Activated T-cell treated with anti-CD3 and anti-CD28 coated beads, Interleukin-2, amount 50 U/mL, for 4 hours (primary cell): ENCODE results near the gene ASB13. TPM values are rescaled to one million over a fixed set of nuclear protein-coding genes. Genes with fewer than 3 reads are reported as not detected.

Source experiments
- ATAC-seq, 2 donors: fragments of 200-7000 bp; cut with Tn5 transposase; one replicate each; pipeline ENCODE4 v1.10.0; 2021
- DNase-seq: peaks from one replicate; pipeline ENCODE4 v3.0.0-alpha.2; 2020
- H3K27me3 Mint-ChIP-seq: one replicate; pipeline ENCODE4 v1.8.0; 2021; ENCODE audit warnings: low read depth, mixed read lengths
- H3K36me3 Mint-ChIP-seq: one replicate; pipeline ENCODE4 v1.8.0; 2022; ENCODE audit warnings: mixed read lengths; ENCODE audit not compliant: insufficient read depth
- H3K4me1 Mint-ChIP-seq: one replicate; pipeline ENCODE4 v1.8.0; 2021; ENCODE audit warnings: low read depth, mixed read lengths
- H3K4me3 Mint-ChIP-seq: one replicate; pipeline ENCODE4 v1.8.0; 2021; ENCODE audit warnings: mild to moderate bottlenecking, moderate library complexity, mixed read lengths
- H3K9me3 Mint-ChIP-seq: one replicate; pipeline ENCODE4 v1.8.0; 2021; ENCODE audit warnings: mixed read lengths
- total RNA-seq, 3 donors: library from RNA; stranded (reverse); gene quantifications; one replicate each; pipeline ENCODE4 v1.2.1, GENCODE V29; 2021

Gene ASB13
- total RNA-seq, 3 donors from 2014 or later = 7.4 to 15.3 (median 8.0) TPM

DNA sequence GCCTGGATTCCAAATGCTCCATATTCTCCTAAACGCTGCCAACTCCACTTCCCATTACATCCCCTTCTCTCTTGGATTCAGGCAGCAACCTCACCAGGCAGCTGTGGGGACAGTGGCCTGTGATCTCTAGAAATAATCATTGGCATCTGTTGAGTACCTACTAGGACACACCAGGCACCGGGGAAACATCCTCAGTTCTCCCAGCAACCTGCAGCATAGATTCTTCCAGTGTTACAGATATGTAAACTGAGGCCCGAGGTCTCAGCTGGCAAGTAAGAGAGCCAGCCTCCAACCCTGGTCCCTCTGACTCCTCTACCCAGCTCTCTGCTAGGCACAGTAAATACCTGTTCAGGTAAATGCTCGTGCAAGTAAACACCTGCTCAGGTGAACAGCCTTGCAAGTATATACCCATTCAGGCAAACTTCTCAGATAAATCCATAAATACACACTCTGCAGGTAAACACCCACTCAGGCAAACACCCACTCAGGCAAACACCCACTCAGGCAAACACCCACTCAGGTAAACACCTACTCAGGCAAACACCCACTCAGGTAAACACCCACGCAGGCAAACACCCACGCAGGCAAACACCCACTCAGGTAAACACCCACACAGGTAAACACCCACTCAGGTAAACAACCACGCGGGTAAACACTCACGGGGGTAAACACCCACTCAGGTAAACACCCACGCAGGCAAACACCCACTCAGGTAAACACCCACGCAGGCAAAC, 18.7 kb downstream of the ASB13 start:
- DNase-seq (no peak), ATAC-seq (no peak)
- no peaks in the 10 kb centered on the region for H3K27me3 Mint-ChIP-seq

GRCh38 chr10:5645944-5646617, 20.3 kb downstream of the ASB13 start:
- Mint-ChIP-seq H3K4me1 (no peaks in the 10 kb centered on the region), H3K27me3 (no peaks in the 10 kb centered on the region), H3K9me3 (no peaks in the 10 kb centered on the region), H3K36me3 (peaks cover 25% of the 10 kb centered on the region), H3K4me3 (no peak overlapping the region)
- DNase-seq (no peak), ATAC-seq (no peak)

More for the DNA sequence above, 18.7 kb downstream of the ASB13 start:
- Mint-ChIP-seq H3K4me3 (no peak overlapping the region), H3K9me3 (no peaks in the 10 kb centered on the region), H3K36me3 (peaks cover 17% of the 10 kb centered on the region), H3K4me1 (no peaks in the 10 kb centered on the region)

DNA sequence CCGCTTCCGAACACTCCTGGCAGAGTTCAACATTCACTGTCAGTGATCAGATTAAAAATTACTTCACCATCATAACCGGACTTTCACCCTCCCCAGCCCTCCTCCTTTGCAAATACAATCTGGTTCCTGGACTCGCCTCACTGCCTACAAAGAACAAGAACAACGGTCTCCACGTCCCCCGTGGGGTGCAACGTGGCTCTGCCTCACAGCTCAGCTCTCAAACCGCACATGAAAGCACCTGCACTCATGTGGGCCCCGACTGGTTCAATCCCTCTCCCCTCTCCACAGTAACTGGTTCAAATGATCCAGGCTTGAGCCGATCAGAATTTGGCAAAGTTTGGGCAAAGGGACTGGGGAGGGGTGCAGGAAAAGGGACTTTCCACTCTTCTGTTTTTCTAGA, 21.0 kb downstream of the ASB13 start:
- Mint-ChIP-seq H3K4me1 (no peaks in the 10 kb centered on the region), H3K4me3 (no peak overlapping the region), H3K9me3 (no peaks in the 10 kb centered on the region), H3K27me3 (no peaks in the 10 kb centered on the region), H3K36me3 (peaks cover 28% of the 10 kb centered on the region)
- no peak for ATAC-seq
- DNase-seq = no peak

DNA sequence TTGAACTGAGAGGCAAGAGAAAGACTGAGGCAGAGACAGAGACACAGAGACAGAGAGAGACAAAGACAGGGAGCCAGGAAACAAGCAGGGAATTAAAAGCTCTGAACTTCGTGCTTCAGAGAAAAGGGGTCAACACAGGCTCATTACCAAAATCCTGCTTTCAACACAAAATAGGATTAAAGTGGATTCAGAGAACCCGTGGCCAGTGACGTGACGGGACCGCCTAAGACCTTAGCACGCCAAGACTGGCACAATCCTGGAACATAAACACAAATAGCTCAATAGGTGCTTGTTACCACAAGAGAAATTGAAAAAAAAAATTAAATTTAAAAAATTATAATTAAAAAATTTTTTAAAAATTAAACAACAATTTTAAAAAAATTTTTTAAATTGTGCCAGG, 21.5 kb downstream of the ASB13 start:
- Mint-ChIP-seq H3K36me3 (peaks cover 27% of the 10 kb centered on the region), H3K27me3 (no peaks in the 10 kb centered on the region), H3K4me1 (no peaks in the 10 kb centered on the region), H3K4me3 (no peak overlapping the region), H3K9me3 (no peaks in the 10 kb centered on the region)
- no peak for DNase-seq
- no peak for ATAC-seq

- peaks cover 23% of the 10 kb centered on the region for H3K36me3 Mint-ChIP-seq
- no peaks in the 10 kb centered on the region for H3K9me3 Mint-ChIP-seq
- no peak for DNase-seq
- no peaks in the 10 kb centered on the region for H3K4me1 Mint-ChIP-seq
- no peak for ATAC-seq
- H3K27me3 Mint-ChIP-seq = no peaks in the 10 kb centered on the region
- no peak overlapping the region for H3K4me3 Mint-ChIP-seq
These were observed 22.9 kb downstream of the ASB13 start for GRCh38 chr10:5643346-5644067.

DNA sequence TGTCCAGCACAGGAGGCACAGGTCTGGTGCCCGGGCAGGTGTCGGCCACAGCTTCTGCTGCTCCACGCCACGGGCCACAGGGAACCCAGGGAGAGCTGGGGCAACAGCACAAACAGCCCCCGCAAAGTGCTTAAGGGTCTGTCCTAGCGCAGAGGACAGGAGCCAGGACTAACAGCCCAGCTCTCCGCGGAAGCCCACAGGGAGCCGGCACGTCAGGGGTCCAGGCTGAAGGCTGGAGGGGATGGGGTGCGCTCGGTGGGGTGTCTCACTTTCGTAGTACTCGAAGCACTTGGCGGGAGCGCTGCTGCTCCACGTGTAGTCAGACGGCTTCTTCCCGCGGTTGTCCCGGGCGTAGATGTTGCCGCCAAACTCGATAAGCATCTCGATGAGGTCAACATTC, 24.9 kb downstream of the ASB13 start:
- H3K36me3 Mint-ChIP-seq = peaks cover 18% of the 10 kb centered on the region
- H3K4me3 Mint-ChIP-seq = no peak overlapping the region
- no peaks in the 10 kb centered on the region for H3K9me3 Mint-ChIP-seq
- ATAC-seq (no peak), DNase-seq (no peak)
- H3K27me3 Mint-ChIP-seq = no peaks in the 10 kb centered on the region
- no peaks in the 10 kb centered on the region for H3K4me1 Mint-ChIP-seq

GRCh38 chr10:5640501-5640900, 25.9 kb downstream of the ASB13 start:
- Mint-ChIP-seq H3K9me3 (no peaks in the 10 kb centered on the region), H3K4me3 (no peak overlapping the region), H3K4me1 (no peaks in the 10 kb centered on the region), H3K27me3 (no peaks in the 10 kb centered on the region), H3K36me3 (peaks cover 18% of the 10 kb centered on the region)
- DNase-seq (no peak), ATAC-seq (no peak)

GRCh38 chr10:5640036-5640435, 26.4 kb downstream of the ASB13 start:
- no peak for DNase-seq
- no peak overlapping the region for H3K4me3 Mint-ChIP-seq
- no peaks in the 10 kb centered on the region for H3K27me3 Mint-ChIP-seq
- no peaks in the 10 kb centered on the region for H3K4me1 Mint-ChIP-seq
- H3K9me3 Mint-ChIP-seq = no peaks in the 10 kb centered on the region
- ATAC-seq = no peak
- H3K36me3 Mint-ChIP-seq = peaks cover 18% of the 10 kb centered on the region

DNA sequence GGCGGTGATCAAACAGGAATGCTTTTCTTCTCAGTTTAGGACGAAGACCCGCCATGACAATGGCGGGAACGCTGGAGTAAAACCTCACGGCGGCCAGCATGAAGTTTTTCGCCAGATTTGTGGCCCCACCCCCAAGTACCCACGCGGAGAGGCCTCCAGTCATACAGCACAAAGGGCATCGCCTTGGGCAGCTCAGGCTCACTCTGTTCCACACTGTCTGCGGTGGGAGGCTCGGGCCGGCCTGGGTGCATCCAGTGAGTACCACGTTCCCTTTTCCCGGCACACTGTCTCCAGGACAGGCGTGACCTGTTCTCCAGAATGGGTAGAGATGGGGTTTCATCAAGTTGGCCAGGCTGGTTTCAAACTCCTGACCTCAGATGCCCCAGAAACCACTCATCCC, 27.3 kb downstream of the ASB13 start:
- DNase-seq (no peak), ATAC-seq (no peak)
- H3K4me3 Mint-ChIP-seq = no peak overlapping the region
- H3K27me3 Mint-ChIP-seq = no peaks in the 10 kb centered on the region
- no peaks in the 10 kb centered on the region for H3K9me3 Mint-ChIP-seq
- H3K4me1 Mint-ChIP-seq = no peaks in the 10 kb centered on the region
- peaks cover 18% of the 10 kb centered on the region for H3K36me3 Mint-ChIP-seq

- H3K27me3 Mint-ChIP-seq = no peaks in the 10 kb centered on the region
- H3K36me3 Mint-ChIP-seq = peaks cover 14% of the 10 kb centered on the region
- no peaks in the 10 kb centered on the region for H3K9me3 Mint-ChIP-seq
- DNase-seq (no peak), ATAC-seq (no peak)
- no peak overlapping the region for H3K4me3 Mint-ChIP-seq
- H3K4me1 Mint-ChIP-seq = no peaks in the 10 kb centered on the region
These were observed 27.9 kb downstream of the ASB13 start for GRCh38 chr10:5638494-5638893.

- DNase-seq = no peak
- Mint-ChIP-seq H3K4me3 (no peak overlapping the region), H3K27me3 (no peaks in the 10 kb centered on the region), H3K9me3 (no peaks in the 10 kb centered on the region), H3K4me1 (no peaks in the 10 kb centered on the region), H3K36me3 (no peaks in the 10 kb centered on the region)
- ATAC-seq = no peak
These were observed 31.5 kb downstream of the ASB13 start for GRCh38 chr10:5634918-5635317.

- H3K4me1 Mint-ChIP-seq = peaks cover 16% of the 10 kb centered on the region
- H3K27me3 Mint-ChIP-seq = peaks cover 4% of the 10 kb centered on the region
- ATAC-seq (no peak), DNase-seq (no peak)
- no peaks in the 10 kb centered on the region for H3K36me3 Mint-ChIP-seq
- H3K4me3 Mint-ChIP-seq = no peak overlapping the region
- no peaks in the 10 kb centered on the region for H3K9me3 Mint-ChIP-seq
These were observed 33.1 kb downstream of the ASB13 start for GRCh38 chr10:5633166-5633749.

- Mint-ChIP-seq H3K9me3 (no peaks in the 10 kb centered on the region), H3K27me3 (peaks cover 7% of the 10 kb centered on the region), H3K4me3 (no peak overlapping the region), H3K4me1 (peaks cover 18% of the 10 kb centered on the region), H3K36me3 (no peaks in the 10 kb centered on the region)
- DNase-seq = no peak
- no peak for ATAC-seq
These were observed 33.9 kb downstream of the ASB13 start for GRCh38 chr10:5632446-5632845.

DNA sequence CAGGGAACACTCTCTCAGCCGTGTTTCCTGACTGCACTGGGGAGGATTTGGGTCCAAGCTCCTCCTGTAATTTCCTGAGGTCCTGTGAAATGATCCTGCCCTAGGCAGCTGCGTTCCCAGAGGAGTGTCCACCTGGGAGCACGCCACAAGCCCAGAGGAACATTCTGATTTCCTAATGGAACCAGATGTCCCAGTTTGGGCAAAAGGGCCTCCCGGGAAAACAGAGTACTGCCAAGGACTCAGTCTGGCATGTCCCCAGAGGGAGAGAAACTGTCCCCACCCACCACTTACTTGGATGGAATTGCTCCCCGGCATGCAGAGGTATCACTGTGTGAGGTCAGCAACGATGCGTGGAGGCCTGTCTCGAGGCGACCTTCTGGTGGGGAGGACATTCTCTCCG, 34.5 kb downstream of the ASB13 start:
- H3K36me3 Mint-ChIP-seq = no peaks in the 10 kb centered on the region
- no peak for ATAC-seq
- no peak overlapping the region for H3K4me3 Mint-ChIP-seq
- peaks cover 18% of the 10 kb centered on the region for H3K4me1 Mint-ChIP-seq
- no peak for DNase-seq
- H3K27me3 Mint-ChIP-seq = peaks cover 7% of the 10 kb centered on the region
- no peaks in the 10 kb centered on the region for H3K9me3 Mint-ChIP-seq
